Fibroblast of skin of back (primary cell): Measurements from ENCODE around the gene PSMD11. TPM values are rescaled to one million over a fixed set of nuclear protein-coding genes. Genes with fewer than 3 reads are reported as not detected.
"Not testable (repeated sequence)": the region's sequence is repeated elsewhere in the genome, so short reads cannot be mapped to it uniquely, and the experiment has no call there.

ENCODE experiments used
- DNase-seq: peaks from one replicate; pipeline ENCODE4 v3.0.0-alpha.2; 2013
- polyA plus RNA-seq, 2 experiments: library from polyadenylated mRNA; unstranded; fragments of 120-200 nt; gene quantifications; one replicate each; pipeline ENCODE4 v1.2.1, GENCODE V29; 2013; ENCODE audit not compliant: insufficient read length in 2 of 2

PSMD11 gene
- 92.5 TPM for polyA plus RNA-seq (2013, experiment 1 of 2; ENCODE audit: insufficient read length)
- polyA plus RNA-seq (2013, experiment 2 of 2; ENCODE audit: insufficient read length) = 58.9 TPM

GRCh38 chr17:32444301-32445073 lies at the start of gene PSMD11:
Gene PSMD11, plus strand, starts transcription at chr17:32444510. Its CDS starts 14 bp downstream, at chr17:32444524.
- peak; percentile 97 for DNase-seq

GRCh38 chr17:32396343-32396742 lies 48.0 kb upstream of the PSMD11 start:
- no peak for DNase-seq

DNA sequence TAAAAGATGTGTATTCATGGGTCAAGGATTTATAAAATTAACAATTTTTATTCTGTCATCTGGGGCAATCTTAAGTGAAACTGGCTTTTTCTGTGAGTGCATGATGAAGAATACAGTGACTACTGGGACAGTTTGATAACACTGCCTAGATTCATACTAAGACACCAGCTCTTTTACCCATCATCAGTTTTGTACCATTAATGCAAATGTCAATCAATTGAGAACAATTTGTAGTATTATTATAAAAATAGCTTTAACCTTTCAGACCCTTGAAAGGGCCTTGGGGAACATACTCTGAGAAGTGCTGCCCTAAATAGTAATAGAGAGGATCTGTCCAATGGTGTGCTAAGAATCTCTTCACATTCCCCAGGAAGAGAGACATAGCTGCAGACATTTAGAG lies 45.4 kb upstream of the PSMD11 start:
- no peak for DNase-seq

GRCh38 chr17:32410085-32410484 lies 34.2 kb upstream of the PSMD11 start:
- DNase-seq = not testable (repeated sequence)

- DNase-seq = no peak
These were observed 17.4 kb upstream of the PSMD11 start for GRCh38 chr17:32426894-32427293.

DNA sequence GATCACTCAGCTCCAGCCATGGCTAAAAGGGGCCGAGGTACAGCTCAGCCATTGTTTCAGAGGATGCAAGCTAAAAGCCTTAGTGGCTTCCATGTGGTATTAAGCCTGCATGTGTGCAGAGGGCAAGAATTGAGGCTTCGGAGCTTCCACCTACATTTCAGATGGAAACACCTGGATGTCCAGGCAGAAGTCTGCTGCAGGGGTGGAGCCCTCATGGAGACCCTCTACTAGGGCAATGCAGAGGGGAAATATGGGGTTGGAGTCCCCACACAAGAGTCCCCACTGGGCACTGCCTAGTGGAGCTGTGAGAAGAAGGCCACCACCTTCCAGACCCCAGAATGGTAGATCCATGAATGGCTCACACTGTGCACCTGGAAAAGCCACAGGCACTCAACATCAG lies 14.7 kb upstream of the PSMD11 start:
- DNase-seq = no peak

DNA sequence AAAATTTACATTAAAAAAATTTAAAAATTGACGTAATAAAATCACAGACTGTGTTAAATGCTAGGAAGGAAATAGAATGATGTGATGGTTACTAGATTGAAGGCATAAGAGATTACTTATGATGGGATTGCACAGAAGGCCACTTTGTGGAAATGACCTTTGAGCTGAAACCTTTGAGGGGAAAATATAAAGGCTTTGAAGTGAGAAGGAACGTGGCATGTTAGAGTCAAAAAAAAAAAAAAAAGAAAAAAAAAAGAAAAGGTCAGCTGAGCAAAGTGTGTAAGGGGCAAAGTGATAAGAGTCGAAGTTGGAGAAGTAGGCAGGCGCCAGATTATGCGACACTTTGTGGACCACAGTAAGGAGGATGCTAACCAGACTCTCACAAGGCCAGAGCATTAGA lies 3.6 kb upstream of the PSMD11 start:
- DNase-seq = no peak

DNA sequence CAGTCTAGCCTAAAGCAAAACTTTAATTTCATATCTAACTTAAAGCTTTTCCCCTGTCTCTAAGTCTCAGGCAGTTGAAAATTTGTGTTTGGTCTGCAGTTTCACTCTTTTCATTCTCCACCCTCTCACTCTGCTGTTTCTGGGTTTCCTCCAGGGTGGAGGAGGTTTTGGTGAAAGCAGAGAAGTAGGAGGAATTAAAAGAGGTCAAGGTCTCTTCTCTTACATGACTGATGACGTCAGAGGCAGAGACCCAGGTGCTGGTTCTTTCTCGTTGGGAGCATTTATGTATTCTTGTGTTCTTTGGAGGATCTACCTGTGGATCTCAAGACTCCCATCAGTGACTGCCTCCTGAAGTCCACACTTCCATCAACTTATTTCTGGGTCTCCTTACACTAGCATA lies 2.4 kb upstream of the PSMD11 start:
- DNase-seq = no peak

GRCh38 chr17:32443827-32444300 lies 446 bp upstream of the PSMD11 start:
- DNase-seq = no peak

- peak; percentile 70 for DNase-seq
These were observed 735 bp downstream of the PSMD11 start for GRCh38 chr17:32445074-32445415.

DNA sequence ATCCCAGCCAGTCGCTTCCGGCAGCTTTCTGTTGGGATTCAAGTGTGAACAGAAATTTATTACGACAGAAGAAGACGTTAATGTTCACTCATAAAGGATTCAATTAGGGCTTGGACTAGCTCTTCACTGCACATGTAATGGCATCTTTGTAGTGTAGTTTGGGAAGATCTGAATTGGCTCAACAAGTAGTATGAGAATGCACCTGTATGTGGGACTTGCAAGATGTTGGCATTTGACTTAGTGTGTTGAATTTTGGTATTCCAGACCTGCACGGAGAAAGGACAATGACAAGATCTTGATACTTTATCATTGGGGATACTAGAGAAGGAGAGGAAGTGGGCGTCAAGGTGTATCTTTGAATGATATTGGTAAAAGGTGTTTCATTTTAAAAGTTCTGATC lies 1.2 kb downstream of the PSMD11 start:
- DNase-seq = no peak

- DNase-seq = no peak
These were observed 1.7 kb downstream of the PSMD11 start for GRCh38 chr17:32445971-32446370.

DNA sequence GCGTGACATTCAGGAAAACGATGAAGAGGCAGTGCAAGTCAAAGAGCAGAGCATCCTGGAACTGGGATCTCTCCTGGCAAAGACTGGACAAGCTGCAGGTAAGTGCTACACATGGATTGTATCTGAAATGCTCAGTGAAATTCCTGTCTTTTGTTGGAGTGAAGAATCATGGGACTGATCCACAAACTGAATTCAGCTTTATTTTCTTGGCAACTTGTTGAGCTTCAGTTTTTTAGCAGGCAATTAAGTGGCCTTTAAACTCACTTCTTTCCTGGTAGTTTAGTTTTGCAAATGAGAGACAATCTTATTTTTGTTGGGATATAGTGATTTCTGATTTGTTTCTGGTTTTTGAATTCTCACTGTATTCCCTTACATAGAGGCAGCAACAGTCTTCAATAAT lies 2.6 kb downstream of the PSMD11 start:
- DNase-seq = no peak

DNA sequence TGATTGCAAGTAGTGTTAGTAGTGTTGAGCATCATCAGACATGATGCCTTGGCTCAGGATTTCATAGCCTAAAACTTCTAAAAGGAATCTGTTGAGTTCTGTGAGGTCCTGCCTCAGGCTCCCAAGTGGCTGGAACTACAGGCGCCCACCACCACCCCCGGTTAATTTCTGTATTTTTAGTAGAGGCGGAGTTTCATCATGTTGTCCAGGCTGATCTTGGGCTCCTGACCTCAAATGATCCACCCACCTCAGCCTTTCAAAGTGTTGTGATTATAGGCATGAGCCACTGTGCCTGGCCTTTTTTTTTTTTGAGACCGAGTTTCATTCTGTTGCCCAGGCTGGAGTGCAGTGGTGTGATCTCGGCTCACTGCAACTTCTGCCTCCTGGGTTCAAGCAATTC lies 5.7 kb downstream of the PSMD11 start:
- no peak for DNase-seq

DNA sequence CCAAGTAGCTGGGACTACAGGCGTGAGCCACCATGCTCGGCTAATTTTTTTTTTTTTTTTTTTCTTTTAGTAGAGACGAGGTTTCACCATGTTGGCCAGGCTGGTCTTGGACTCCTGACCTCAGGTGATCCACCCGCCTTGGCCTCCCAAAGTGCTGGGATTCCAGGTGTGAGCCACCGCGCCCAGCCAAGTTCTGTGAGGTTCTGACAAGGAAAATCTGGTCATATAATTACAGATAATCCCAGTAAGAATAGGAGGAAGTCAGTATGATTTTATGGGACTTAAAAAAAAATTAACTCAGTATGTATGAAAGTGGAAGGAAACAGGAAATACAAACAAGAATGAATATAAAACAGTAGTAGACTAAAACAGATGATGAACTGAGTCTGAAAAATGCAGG lies 6.1 kb downstream of the PSMD11 start:
- DNase-seq = not testable (repeated sequence)

DNA sequence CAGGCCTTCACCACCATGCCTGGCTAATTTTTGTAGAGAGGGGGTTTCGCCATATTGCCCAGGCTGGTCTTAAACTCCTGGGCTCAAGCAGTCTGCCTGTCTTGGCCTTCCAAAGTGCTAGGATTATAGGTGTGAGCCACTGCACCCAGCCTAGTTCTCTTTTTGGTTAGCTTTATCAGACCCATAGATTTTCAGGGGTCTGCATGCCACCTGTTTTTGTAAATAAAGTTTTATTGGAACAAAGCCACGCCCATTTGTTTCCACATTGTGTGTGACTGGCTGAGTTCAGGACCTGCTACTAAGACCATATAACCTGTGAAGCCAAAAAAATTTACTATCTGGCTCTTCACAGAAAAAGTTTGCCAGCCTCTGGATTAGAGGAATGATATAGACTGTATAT lies 7.6 kb downstream of the PSMD11 start:
- DNase-seq = no peak

DNA sequence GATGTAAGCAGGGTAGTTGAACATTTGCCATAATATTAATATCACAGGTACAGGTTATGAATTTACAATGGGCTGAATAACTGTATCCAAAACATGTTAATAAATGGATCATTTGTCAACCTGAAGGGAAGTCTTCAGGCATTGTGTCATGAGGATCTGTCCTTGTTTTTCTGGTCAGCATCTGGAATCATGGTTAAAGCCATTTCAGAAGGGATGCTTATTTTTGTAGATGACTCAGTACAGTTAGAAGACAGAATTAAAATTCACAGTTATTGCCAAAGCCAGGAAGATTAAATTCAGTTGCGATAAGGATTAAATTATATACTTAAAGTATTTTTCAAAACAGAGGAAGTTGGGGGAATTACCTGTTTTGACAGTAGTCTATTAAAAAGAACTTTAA lies 8.0 kb downstream of the PSMD11 start:
- no peak for DNase-seq

GRCh38 chr17:32453370-32453769 lies 9.1 kb downstream of the PSMD11 start:
- no peak for DNase-seq

DNA sequence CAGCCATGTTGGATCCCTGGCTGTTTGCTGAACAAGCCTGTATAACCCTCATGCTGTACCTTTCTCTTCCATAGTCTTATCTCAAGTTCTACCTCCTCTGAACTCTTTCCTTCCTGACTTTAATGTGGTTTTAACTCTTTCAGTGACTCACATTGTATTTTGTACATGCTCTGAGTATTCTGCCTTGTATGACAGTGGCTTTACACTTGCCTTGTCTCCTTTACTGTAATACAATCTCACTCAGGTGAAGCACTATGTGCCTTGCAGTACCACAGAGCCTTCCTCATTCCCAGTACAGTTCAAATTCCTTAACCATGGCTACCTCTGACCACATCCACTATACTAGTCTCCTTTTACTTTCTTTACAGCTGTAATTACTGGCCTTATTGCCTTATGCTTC lies 14.1 kb downstream of the PSMD11 start:
- DNase-seq = no peak

DNA sequence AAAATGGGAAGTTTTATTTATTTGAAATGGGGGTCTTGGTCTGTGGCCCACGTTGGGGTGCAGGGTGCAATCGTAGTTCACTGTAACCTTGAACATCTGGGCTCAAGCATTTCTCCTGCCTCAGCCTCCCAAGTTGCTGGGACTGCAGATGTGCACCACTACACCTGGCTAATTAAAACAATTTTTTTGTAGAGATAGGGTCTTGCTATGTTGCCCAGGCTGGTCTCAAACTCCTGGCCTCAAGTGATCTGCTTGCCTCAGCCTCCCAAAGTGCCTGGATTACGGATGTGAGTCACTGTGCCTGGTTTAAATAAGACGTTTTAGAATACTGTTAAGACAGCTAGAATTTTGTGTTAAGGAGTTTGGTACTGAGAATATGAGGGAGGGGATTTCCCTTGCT lies 15.7 kb downstream of the PSMD11 start:
- DNase-seq = no peak

GRCh38 chr17:32461498-32461852 lies 17.2 kb downstream of the PSMD11 start:
- DNase-seq = no peak

GRCh38 chr17:32461853-32462617 lies 17.7 kb downstream of the PSMD11 start:
- DNase-seq = peak; percentile 62

DNA sequence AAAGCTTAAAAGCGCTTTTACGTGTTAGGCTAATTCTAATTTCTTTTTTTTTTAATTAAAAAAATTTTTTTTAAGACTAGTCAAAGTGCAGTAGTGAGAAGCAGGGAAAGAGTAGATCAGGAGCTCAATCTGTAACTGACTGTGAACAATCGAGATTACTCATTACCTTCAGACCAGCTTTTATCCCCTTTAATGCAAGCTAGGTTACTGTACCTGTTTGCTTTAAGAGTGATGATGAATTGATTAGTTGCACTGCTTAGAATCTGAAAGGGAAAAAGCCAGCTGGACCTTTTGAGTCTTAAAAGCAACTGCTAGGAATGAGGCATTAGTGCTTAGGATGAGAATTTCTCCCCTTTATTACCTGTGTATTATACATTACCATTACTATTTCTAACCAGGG lies 19.0 kb downstream of the PSMD11 start:
- no peak for DNase-seq

GRCh38 chr17:32464374-32464773 lies 20.1 kb downstream of the PSMD11 start:
- no peak for DNase-seq
